ENCODE measurements around the gene GYPC.
"Not testable (repeated sequence)": the region's sequence is repeated elsewhere in the genome, so short reads cannot be mapped to it uniquely, and the experiment has no call there.

DNA sequence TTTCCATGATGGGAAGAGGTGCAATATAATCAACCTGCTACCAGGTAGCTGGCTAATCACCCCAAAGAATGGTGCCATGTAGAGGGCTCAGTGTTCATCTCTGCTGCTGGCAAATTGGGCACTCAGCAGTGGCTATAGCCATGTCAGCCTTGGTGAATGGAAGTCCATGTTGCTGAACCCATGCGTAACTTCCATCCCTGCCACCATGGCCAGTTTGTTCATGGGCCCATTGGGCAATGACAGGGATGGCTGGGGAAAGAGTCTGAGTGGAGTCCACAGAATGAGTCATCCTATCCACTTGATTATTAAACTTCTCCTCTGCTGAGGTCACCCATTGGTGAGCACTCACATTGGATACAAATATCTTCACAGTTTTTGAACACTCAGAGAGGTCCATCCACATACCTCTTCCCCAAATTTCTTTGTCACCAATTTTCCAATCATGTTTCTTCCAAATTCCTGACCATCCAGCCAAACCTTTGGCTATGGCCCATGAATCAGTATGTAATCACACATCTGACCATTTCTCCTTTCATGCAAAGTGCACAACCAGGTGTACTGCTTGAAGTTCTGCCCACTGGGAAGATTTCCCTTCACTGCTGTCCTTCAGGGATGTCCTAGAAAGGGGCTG lies 8.1 kb upstream of the GYPC start:
- TF ChIP-seq POLR2AphosphoS5 (IDR thresholded peaks at IDR 0.05) = not testable (repeated sequence)
- TF ChIP-seq, protein P1, sequence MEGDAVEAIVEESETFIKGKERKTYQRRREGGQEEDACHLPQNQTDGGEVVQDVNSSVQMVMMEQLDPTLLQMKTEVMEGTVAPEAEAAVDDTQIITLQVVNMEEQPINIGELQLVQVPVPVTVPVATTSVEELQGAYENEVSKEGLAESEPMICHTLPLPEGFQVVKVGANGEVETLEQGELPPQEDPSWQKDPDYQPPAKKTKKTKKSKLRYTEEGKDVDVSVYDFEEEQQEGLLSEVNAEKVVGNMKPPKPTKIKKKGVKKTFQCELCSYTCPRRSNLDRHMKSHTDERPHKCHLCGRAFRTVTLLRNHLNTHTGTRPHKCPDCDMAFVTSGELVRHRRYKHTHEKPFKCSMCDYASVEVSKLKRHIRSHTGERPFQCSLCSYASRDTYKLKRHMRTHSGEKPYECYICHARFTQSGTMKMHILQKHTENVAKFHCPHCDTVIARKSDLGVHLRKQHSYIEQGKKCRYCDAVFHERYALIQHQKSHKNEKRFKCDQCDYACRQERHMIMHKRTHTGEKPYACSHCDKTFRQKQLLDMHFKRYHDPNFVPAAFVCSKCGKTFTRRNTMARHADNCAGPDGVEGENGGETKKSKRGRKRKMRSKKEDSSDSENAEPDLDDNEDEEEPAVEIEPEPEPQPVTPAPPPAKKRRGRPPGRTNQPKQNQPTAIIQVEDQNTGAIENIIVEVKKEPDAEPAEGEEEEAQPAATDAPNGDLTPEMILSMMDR (IDR thresholded peaks at IDR 0.05) = not testable (repeated sequence)
